Mesenteric fat pad (tissue), 1 donor: ENCODE results near the gene B3GNT5. TPM values are rescaled to one million over a fixed set of nuclear protein-coding genes. Genes with fewer than 3 reads are reported as not detected.

Experiments
- DNase-seq: peaks from one replicate; pipeline ENCODE4 v3.0.0-alpha.2; 2020; ENCODE audit warnings: low spot score
- total RNA-seq: library from RNA; stranded (reverse); fragmentation: NEBNext Ultra II Directional; extraction: Animal tissue kit (Norgen Biotek cat#: 25700); gene quantifications from one replicate; pipeline ENCODE4 v1.2.1, GENCODE V29; 2021
- donor health status: DM: yes; HTN: yes; CAD: no.

Gene B3GNT5
- total RNA-seq, 1 donor from 2014 or later: 35.2 TPM

GRCh38 chr3:183265157-183265642 lies 12.1 kb downstream of the B3GNT5 start:
- no peak for DNase-seq

- DNase-seq: no peak
Observed at GRCh38 chr3:183265834-183266417, 12.9 kb downstream of the B3GNT5 start.

GRCh38 chr3:183266454-183266853 lies 13.4 kb downstream of the B3GNT5 start:
- DNase-seq: no peak

GRCh38 chr3:183267140-183267539 lies 14.1 kb downstream of the B3GNT5 start:
- no peak for DNase-seq

GRCh38 chr3:183268366-183268765 lies 15.3 kb downstream of the B3GNT5 start:
- no peak for DNase-seq

- DNase-seq: no peak
Observed at GRCh38 chr3:183269345-183269744, 16.3 kb downstream of the B3GNT5 start.

- DNase-seq: no peak
Observed at GRCh38 chr3:183270344-183270743, 17.3 kb downstream of the B3GNT5 start.

- DNase-seq: no peak
Observed at GRCh38 chr3:183272142-183272541, 19.1 kb downstream of the B3GNT5 start.

- no peak for DNase-seq
Observed at GRCh38 chr3:183272791-183273190, 19.7 kb downstream of the B3GNT5 start.

GRCh38 chr3:183274609-183275008 lies 21.6 kb downstream of the B3GNT5 start:
- DNase-seq: no peak

GRCh38 chr3:183275418-183275817 lies 22.4 kb downstream of the B3GNT5 start:
- DNase-seq: no peak

GRCh38 chr3:183275937-183276336 lies 22.9 kb downstream of the B3GNT5 start:
- DNase-seq: no peak

- no peak for DNase-seq
Observed at GRCh38 chr3:183277260-183277659, 24.2 kb downstream of the B3GNT5 start.

- no peak for DNase-seq
Observed at GRCh38 chr3:183278479-183279088, 25.5 kb downstream of the B3GNT5 start.

GRCh38 chr3:183279371-183279770 lies 26.3 kb downstream of the B3GNT5 start:
- DNase-seq: no peak

GRCh38 chr3:183281126-183281797 lies 28.2 kb downstream of the B3GNT5 start:
- DNase-seq: no peak

GRCh38 chr3:183283886-183284285 lies 30.8 kb downstream of the B3GNT5 start:
- no peak for DNase-seq

GRCh38 chr3:183284570-183284969 lies 31.5 kb downstream of the B3GNT5 start:
- no peak for DNase-seq

- DNase-seq: no peak
Observed at GRCh38 chr3:183285318-183285717, 32.3 kb downstream of the B3GNT5 start.

- DNase-seq: no peak
Observed at GRCh38 chr3:183285828-183286457, 32.9 kb downstream of the B3GNT5 start.

- DNase-seq: no peak
Observed at GRCh38 chr3:183287301-183287971, 34.4 kb downstream of the B3GNT5 start.

GRCh38 chr3:183288117-183288516 lies 35.1 kb downstream of the B3GNT5 start:
- no peak for DNase-seq
